Measurements from ENCODE around the gene CRYZL1.
"Not testable (repeated sequence)": the region's sequence is repeated elsewhere in the genome, so short reads cannot be mapped to it uniquely, and the experiment has no call there.

Gene CRYZL1

GRCh38 chr21:33626151-33626550 lies 15.4 kb downstream of the CRYZL1 start:
- peaks cover 19% of the 10 kb centered on the region for H3K36me3 Mint-ChIP-seq (ENCODE audit: low read depth)
- H3K27ac Mint-ChIP-seq; H3K27me3 Mint-ChIP-seq (ENCODE audit: low read depth); H3K4me1 Mint-ChIP-seq (ENCODE audit: low read depth); H3K9me3 Mint-ChIP-seq; H3K4me3 Mint-ChIP-seq: not testable (repeated sequence)

GRCh38 chr21:33622253-33622652 lies 19.3 kb downstream of the CRYZL1 start:
- no peak overlapping the region for H3K4me3 Mint-ChIP-seq
- no peaks in the 10 kb centered on the region for H3K4me1 Mint-ChIP-seq (ENCODE audit: low read depth)
- H3K9me3 Mint-ChIP-seq, result no peaks in the 10 kb centered on the region
- peaks cover 24% of the 10 kb centered on the region for H3K36me3 Mint-ChIP-seq (ENCODE audit: low read depth)
- H3K27ac Mint-ChIP-seq, result no peak overlapping the region
- H3K27me3 Mint-ChIP-seq (ENCODE audit: low read depth), result no peaks in the 10 kb centered on the region

GRCh38 chr21:33619726-33620125 lies 21.8 kb downstream of the CRYZL1 start:
- H3K27ac Mint-ChIP-seq, result no peak overlapping the region
- H3K9me3 Mint-ChIP-seq, result no peaks in the 10 kb centered on the region
- no peaks in the 10 kb centered on the region for H3K27me3 Mint-ChIP-seq (ENCODE audit: low read depth)
- H3K4me3 Mint-ChIP-seq, result no peak overlapping the region
- H3K4me1 Mint-ChIP-seq (ENCODE audit: low read depth), result no peaks in the 10 kb centered on the region
- peaks cover 25% of the 10 kb centered on the region for H3K36me3 Mint-ChIP-seq (ENCODE audit: low read depth)

- no peaks in the 10 kb centered on the region for H3K4me1 Mint-ChIP-seq (ENCODE audit: low read depth)
- H3K27ac Mint-ChIP-seq, result no peak overlapping the region
- H3K27me3 Mint-ChIP-seq (ENCODE audit: low read depth), result no peaks in the 10 kb centered on the region
- peaks cover 25% of the 10 kb centered on the region for H3K36me3 Mint-ChIP-seq (ENCODE audit: low read depth)
- no peaks in the 10 kb centered on the region for H3K9me3 Mint-ChIP-seq
- no peak overlapping the region for H3K4me3 Mint-ChIP-seq
These were observed 23.1 kb downstream of the CRYZL1 start for GRCh38 chr21:33618407-33618806.

- H3K4me3 Mint-ChIP-seq; H3K27ac Mint-ChIP-seq; H3K4me1 Mint-ChIP-seq (ENCODE audit: low read depth); H3K9me3 Mint-ChIP-seq; H3K27me3 Mint-ChIP-seq (ENCODE audit: low read depth): not testable (repeated sequence)
- H3K36me3 Mint-ChIP-seq (ENCODE audit: low read depth), result peaks cover 27% of the 10 kb centered on the region
These were observed 24.0 kb downstream of the CRYZL1 start for GRCh38 chr21:33617565-33617964.

GRCh38 chr21:33611006-33611744 lies 30.4 kb downstream of the CRYZL1 start:
- Mint-ChIP-seq H3K36me3 (ENCODE audit: low read depth) (peaks cover 10% of the 10 kb centered on the region), H3K4me3 (no peak overlapping the region), H3K9me3 (no peaks in the 10 kb centered on the region), H3K27ac (no peak overlapping the region), H3K27me3 (ENCODE audit: low read depth) (no peaks in the 10 kb centered on the region), H3K4me1 (ENCODE audit: low read depth) (no peaks in the 10 kb centered on the region)

GRCh38 chr21:33608559-33608958 lies 33.0 kb downstream of the CRYZL1 start:
- Mint-ChIP-seq H3K9me3 (no peaks in the 10 kb centered on the region), H3K4me1 (ENCODE audit: low read depth) (no peaks in the 10 kb centered on the region), H3K27me3 (ENCODE audit: low read depth) (no peaks in the 10 kb centered on the region), H3K36me3 (ENCODE audit: low read depth) (peaks cover 9% of the 10 kb centered on the region), H3K27ac (no peak overlapping the region), H3K4me3 (no peak overlapping the region)

- Mint-ChIP-seq H3K27ac (no peak overlapping the region), H3K4me1 (ENCODE audit: low read depth) (no peaks in the 10 kb centered on the region)
These were observed 43.5 kb downstream of the CRYZL1 start for GRCh38 chr21:33598051-33598450.

GRCh38 chr21:33588485-33589335 lies 52.8 kb downstream of the CRYZL1 start, which contains the start of gene DONSON:
Gene DONSON, minus strand, starts transcription at chr21:33588684. Its CDS starts 43 bp downstream, at chr21:33588641.
- H3K4me3 Mint-ChIP-seq, result peak within 1 kb of the TSS; percentile 93
- H3K27ac Mint-ChIP-seq, result peak within 1 kb of the TSS; percentile 80
- H3K36me3 Mint-ChIP-seq (ENCODE audit: low read depth), result peaks cover 8% of the 10 kb centered on the region
- H3K4me1 Mint-ChIP-seq (ENCODE audit: low read depth), result peaks cover 23% of the 10 kb centered on the region
- H3K9me3 Mint-ChIP-seq, result no peaks in the 10 kb centered on the region
- H3K27me3 Mint-ChIP-seq (ENCODE audit: low read depth), result no peaks in the 10 kb centered on the region

More at GRCh38 chr21:33598051-33598450, 43.5 kb downstream of the CRYZL1 start:
- Mint-ChIP-seq H3K9me3 (no peaks in the 10 kb centered on the region), H3K4me3 (no peak overlapping the region), H3K27me3 (ENCODE audit: low read depth) (no peaks in the 10 kb centered on the region), H3K36me3 (ENCODE audit: low read depth) (peaks cover 19% of the 10 kb centered on the region)

GRCh38 chr21:33587792-33588484 lies 53.6 kb downstream of the CRYZL1 start:
- Mint-ChIP-seq H3K4me3 (peak overlapping the region; percentile 92), H3K27me3 (ENCODE audit: low read depth) (no peaks in the 10 kb centered on the region), H3K4me1 (ENCODE audit: low read depth) (peaks cover 23% of the 10 kb centered on the region), H3K27ac (peak overlapping the region; percentile 76), H3K36me3 (ENCODE audit: low read depth) (peaks cover 6% of the 10 kb centered on the region), H3K9me3 (no peaks in the 10 kb centered on the region)

- Mint-ChIP-seq H3K4me3 (peak overlapping the region; percentile 69), H3K9me3 (no peaks in the 10 kb centered on the region), H3K27me3 (ENCODE audit: low read depth) (no peaks in the 10 kb centered on the region), H3K27ac (peak overlapping the region; percentile 36), H3K4me1 (ENCODE audit: low read depth) (peaks cover 23% of the 10 kb centered on the region), H3K36me3 (ENCODE audit: low read depth) (peaks cover 7% of the 10 kb centered on the region)
These were observed 54.6 kb downstream of the CRYZL1 start for GRCh38 chr21:33586927-33587326.

GRCh38 chr21:33584455-33584854 lies 57.1 kb downstream of the CRYZL1 start:
- Mint-ChIP-seq H3K4me3 (no peak overlapping the region), H3K27me3 (ENCODE audit: low read depth) (no peaks in the 10 kb centered on the region), H3K4me1 (ENCODE audit: low read depth) (peaks cover 22% of the 10 kb centered on the region), H3K36me3 (ENCODE audit: low read depth) (peaks cover 15% of the 10 kb centered on the region), H3K27ac (no peak overlapping the region), H3K9me3 (no peaks in the 10 kb centered on the region)

GRCh38 chr21:33578959-33579542 lies 62.5 kb downstream of the CRYZL1 start:
- H3K36me3 Mint-ChIP-seq (ENCODE audit: low read depth), result peaks cover 33% of the 10 kb centered on the region
- peaks cover 6% of the 10 kb centered on the region for H3K4me1 Mint-ChIP-seq (ENCODE audit: low read depth)
- H3K27me3 Mint-ChIP-seq (ENCODE audit: low read depth), result no peaks in the 10 kb centered on the region
- H3K9me3 Mint-ChIP-seq, result no peaks in the 10 kb centered on the region
- peak overlapping the region; percentile 41 for H3K27ac Mint-ChIP-seq
- H3K4me3 Mint-ChIP-seq, result no peak overlapping the region

GRCh38 chr21:33578214-33578613 lies 63.3 kb downstream of the CRYZL1 start:
- Mint-ChIP-seq H3K4me3 (no peak overlapping the region), H3K27ac (no peak overlapping the region), H3K27me3 (ENCODE audit: low read depth) (no peaks in the 10 kb centered on the region), H3K4me1 (ENCODE audit: low read depth) (peaks cover 6% of the 10 kb centered on the region), H3K36me3 (ENCODE audit: low read depth) (peaks cover 38% of the 10 kb centered on the region), H3K9me3 (no peaks in the 10 kb centered on the region)

Data from T-helper 1 cell treated with Interleukin-12 subunit alpha and Interleukin-12 subunit beta and Interleukin-4 antibody, amounts not matched to agents 30 μg/mL and 1 μg/mL, for 36 hours (primary cell).